Fibroblast of lung (primary cell): Measurements from ENCODE around the gene TMEM69. TPM values are rescaled to one million over a fixed set of nuclear protein-coding genes. Genes with fewer than 3 reads are reported as not detected.

Source experiments
- DNase-seq, 2 donors: peaks; one replicate each; pipeline versions ENCODE4 v3.0.0 to v3.0.0-alpha.2; 2010; ENCODE audit warnings: low read depth in 2 of 2
- H2AFZ ChIP-seq: 2 replicates; pipeline ENCODE4 v1.5.1; 2012; ENCODE audit warnings: low read length, control low read depth, inconsistent platforms
- H3K27ac ChIP-seq: 2 replicates; pipeline ENCODE4 v1.5.1; 2011; ENCODE audit warnings: low read length, control low read depth; ENCODE audit not compliant: insufficient read depth
- H3K27me3 ChIP-seq: 2 replicates; pipeline ENCODE4 v1.5.1; 2011; ENCODE audit warnings: mild to moderate bottlenecking, low read length; ENCODE audit not compliant: control insufficient read depth, insufficient read depth
- H3K36me3 ChIP-seq: 2 replicates; pipeline ENCODE4 v1.5.1; 2011; ENCODE audit warnings: low read length; ENCODE audit not compliant: control insufficient read depth, insufficient read depth
- H3K4me1 ChIP-seq: 2 replicates; pipeline ENCODE4 v1.5.1; 2011; ENCODE audit warnings: low read length; ENCODE audit not compliant: control insufficient read depth, insufficient read depth; ENCODE audit errors: extremely low read depth
- H3K4me2 ChIP-seq: 2 replicates; pipeline ENCODE4 v1.5.1; 2011; ENCODE audit warnings: low read length, control low read depth; ENCODE audit not compliant: insufficient read depth; ENCODE audit errors: extremely low read depth
- H3K4me3 ChIP-seq, 4 experiments: fragments of 200-600 bp in 1 of 4; sonication (generic) in 1 of 4; replicated peaks in 1 of 4; 2 replicates each; pipeline ENCODE4 v1.5.1; 2011 to 2016; ENCODE audit warnings: low read length in 4 of 4, low read depth in 3 of 4, mild to moderate bottlenecking in 3 of 4, control low read depth in 2 of 4, inconsistent platforms in 1 of 4, mixed read lengths in 1 of 4; ENCODE audit not compliant: insufficient read depth in 1 of 4; ENCODE audit errors: control extremely low read depth in 1 of 4
- H3K79me2 ChIP-seq: 2 replicates; pipeline ENCODE4 v1.5.1; 2012; ENCODE audit warnings: mild to moderate bottlenecking, low read length, inconsistent platforms; ENCODE audit not compliant: control insufficient read depth, insufficient read depth
- H3K9ac ChIP-seq: 2 replicates; pipeline ENCODE4 v1.5.1; 2011; ENCODE audit warnings: mild to moderate bottlenecking, low read length, control low read depth; ENCODE audit not compliant: insufficient read depth
- H3K9me3 ChIP-seq: 2 replicates; pipeline ENCODE4 v1.5.1; 2012; ENCODE audit warnings: low read depth, low read length; ENCODE audit not compliant: control insufficient read depth, insufficient read depth
- H4K20me1 ChIP-seq: 2 replicates; pipeline ENCODE4 v1.5.1; 2011; ENCODE audit warnings: low read length; ENCODE audit not compliant: control insufficient read depth, insufficient read depth; ENCODE audit errors: extremely low read depth
- CTCF ChIP-seq, 2 donors: IDR thresholded peaks in 1 of 2; conservative IDR thresholded peaks in 1 of 2; 1 replicate in 1 of 2; 2 replicates in 1 of 2; pipeline ENCODE4 v1.5.1; 2011 to 2012; ENCODE audit warnings: low read length in 2 of 2, control low read depth in 1 of 2, inconsistent platforms in 1 of 2, low read depth in 1 of 2, mild to moderate bottlenecking in 1 of 2
- EZH2 ChIP-seq: IDR thresholded peaks from 2 replicates; pipeline ENCODE4 v1.5.1; 2012; ENCODE audit warnings: low read length, control low read depth, mild to moderate bottlenecking; ENCODE audit errors: missing control alignments
- polyA plus RNA-seq, 2 donors: library from polyadenylated mRNA; depleted of rRNA in 1 of 2; stranded (reverse) in 1 of 2; unstranded in 1 of 2; fragments of >200 nt; gene quantifications; 2 replicates each; pipeline ENCODE4 v1.2.1, GENCODE V29; 2011 to 2012; ENCODE audit warnings: missing spikeins in 1 of 2
- total RNA-seq: library from RNA; depleted of rRNA; stranded (reverse); fragments of >200 nt; gene quantifications from 2 replicates; pipeline ENCODE4 v1.2.1, GENCODE V29; 2014

TMEM69 gene
- total and polyA plus RNA-seq, 2 donors (not counting 1 experiment from before 2014, with no cell fraction given), result 10.2 to 54.3 TPM

GRCh38 chr1:45684402-45684801 lies 3.6 kb upstream of the TMEM69 start:
- peak overlapping the region; percentile 73 to 97 (median 88) for H3K4me3 ChIP-seq
- no peak overlapping the region for H2AFZ ChIP-seq
- no peaks in the 10 kb centered on the region for H4K20me1 ChIP-seq
- H3K4me2 ChIP-seq, result peak overlapping the region; percentile 76
- H3K9ac ChIP-seq, result no peak overlapping the region
- H3K9me3 ChIP-seq, result no peaks in the 10 kb centered on the region
- peaks cover 7% of the 10 kb centered on the region for H3K4me1 ChIP-seq
- no peak for DNase-seq
- H3K36me3 ChIP-seq, result no peaks in the 10 kb centered on the region
- peaks cover 82% of the 10 kb centered on the region for H3K79me2 ChIP-seq
- H3K27ac ChIP-seq, result no peak overlapping the region
- H3K27me3 ChIP-seq, result no peaks in the 10 kb centered on the region
- no peak for TF ChIP-seq EZH2
- no peak for TF ChIP-seq CTCF (conservative IDR thresholded peaks at IDR 0.05 in 1 of 2, IDR thresholded peaks at IDR 0.05 in 1 of 2; ENCODE audit: low read depth in 1 of 2, low read length in 2 of 2)

- Histone ChIP-seq H3K27me3 (no peaks in the 10 kb centered on the region), H3K9me3 (no peaks in the 10 kb centered on the region), H3K36me3 (no peaks in the 10 kb centered on the region), H3K4me2 (peak overlapping the region; percentile 90), H4K20me1 (no peaks in the 10 kb centered on the region), H3K4me3 (peak overlapping the region; percentile 73 to 97 (median 88)), H3K4me1 (peaks cover 6% of the 10 kb centered on the region), H3K27ac (peak overlapping the region; percentile 96), H3K9ac (peak overlapping the region; percentile 45), H3K79me2 (peaks cover 80% of the 10 kb centered on the region), H2AFZ (no peak overlapping the region)
- DNase-seq, result peak in 1 of 2 donors; percentile 23
- TF ChIP-seq EZH2 (no peak), CTCF (conservative IDR thresholded peaks at IDR 0.05 in 1 of 2, IDR thresholded peaks at IDR 0.05 in 1 of 2; ENCODE audit: low read depth in 1 of 2, low read length in 2 of 2) (no peak)
Observed at GRCh38 chr1:45685308-45686014, 2.5 kb upstream of the TMEM69 start.

- TF ChIP-seq CTCF (conservative IDR thresholded peaks at IDR 0.05 in 1 of 2, IDR thresholded peaks at IDR 0.05 in 1 of 2; ENCODE audit: low read depth in 1 of 2, low read length in 2 of 2) (no peak), EZH2 (no peak)
- H3K27me3 ChIP-seq, result no peaks in the 10 kb centered on the region
- no peak overlapping the region for H3K4me2 ChIP-seq
- peak overlapping the region; percentile 78 for H3K9ac ChIP-seq
- peak overlapping the region; percentile 73 to 97 (median 88) for H3K4me3 ChIP-seq
- peak overlapping the region; percentile 96 for H3K27ac ChIP-seq
- H3K4me1 ChIP-seq, result peaks cover 4% of the 10 kb centered on the region
- no peaks in the 10 kb centered on the region for H4K20me1 ChIP-seq
- DNase-seq, result peak in 1 of 2 donors; percentile 17
- peaks cover 77% of the 10 kb centered on the region for H3K79me2 ChIP-seq
- H2AFZ ChIP-seq, result peak overlapping the region; percentile 54
- no peaks in the 10 kb centered on the region for H3K36me3 ChIP-seq
- no peaks in the 10 kb centered on the region for H3K9me3 ChIP-seq
Observed at GRCh38 chr1:45686015-45686287, 2.0 kb upstream of the TMEM69 start.
